Testis (tissue), 3 donors: ENCODE data around the gene CFB. TPM values are rescaled to one million over a fixed set of nuclear protein-coding genes. Genes with fewer than 3 reads are reported as not detected.

Experiments
- DNase-seq: peaks from one replicate; pipeline ENCODE4 v3.0.0-alpha.2; 2019
- H3K27ac ChIP-seq, 2 donors: fragments of 200-600 bp; sonication (generic); one replicate each; pipeline ENCODE4 v1.5.1; 2019
- H3K27me3 ChIP-seq: fragments of 200-600 bp; sonication (generic); one replicate; pipeline ENCODE4 v1.5.1; 2019
- H3K36me3 ChIP-seq: fragments of 200-600 bp; sonication (generic); one replicate; pipeline ENCODE4 v1.5.1; 2017; ENCODE audit warnings: low read depth; ENCODE audit errors: missing control alignments
- H3K4me1 ChIP-seq: fragments of 200-600 bp; sonication (generic); one replicate; pipeline ENCODE4 v1.5.1; 2019
- H3K4me3 ChIP-seq, 2 donors: fragments of 200-600 bp; sonication (generic); one replicate each; pipeline ENCODE4 v1.5.1; 2017 to 2019
- H3K9me3 ChIP-seq: fragments of 200-600 bp; sonication (generic); one replicate; pipeline ENCODE4 v1.5.1; 2017
- CTCF ChIP-seq, 3 experiments: fragments of 450-650 bp in 2 of 3; fragments of 200-600 bp in 1 of 3; sonication (generic) in 1 of 3; IDR thresholded peaks; one replicate each; pipeline ENCODE4 v1.5.1; 2016 to 2019; ENCODE audit warnings: antibody characterized with exemption in 3 of 3, mild to moderate bottlenecking in 2 of 3, moderate library complexity in 1 of 3
- POLR2A ChIP-seq: fragments of 450-650 bp; IDR thresholded peaks from one replicate; pipeline ENCODE4 v1.6.1; 2017; ENCODE audit warnings: antibody characterized with exemption, mild to moderate bottlenecking, moderate library complexity
- WGBS, 2 donors: methylation state at CpG; one replicate each; pipeline ENCODE4 v1.1.5; 2018; 5-methylcytosine and 5-hydroxymethylcytosine counted together
- intact Hi-C: fragments of 100-400 bp; cut with DNase I; formaldehyde crosslinking; loops from one replicate; pipeline ENCODE4 v1.15.1; 2023; ENCODE audit warnings: low total_unique reads
- polyA plus RNA-seq: library from polyadenylated mRNA; stranded (reverse); fragments of 350-450 nt; fragmentation: Illumina TruSeq; extraction: RNeasy Lipid Tissue Mini Kit (QIAGEN cat#74804); gene quantifications from one replicate; pipeline ENCODE4 v1.2.3, GENCODE V29; 2014; ENCODE audit warnings: low read depth, low replicate concordance; ENCODE audit not compliant: insufficient read depth
- total RNA-seq, 2 donors: library from RNA; depleted of rRNA; stranded (reverse); fragments of >200 nt; gene quantifications; one replicate each; pipeline ENCODE4 v1.2.3, GENCODE V29; 2016

CFB gene
- total and polyA plus RNA-seq, 3 donors from 2014 or later: 4.8 to 38.6 (median 5.8) TPM

- Histone ChIP-seq H3K9me3 (no peaks in the 10 kb centered on the region), H3K4me3 (no peak overlapping the region), H3K27me3 (no peaks in the 10 kb centered on the region), H3K27ac (peak overlapping the region in 1 of 2 donors; percentile 98), H3K36me3 (no peaks in the 10 kb centered on the region), H3K4me1 (peaks cover 19% of the 10 kb centered on the region)
- no peak for DNase-seq
- TF ChIP-seq CTCF (IDR thresholded peaks at IDR 0.05): no peak
- TF ChIP-seq POLR2A: no peak
- WGBS, 2 donors: 72 to 73% methylated on average over 17 of the region's 17 CpGs
- intact Hi-C loops: no loop called here
Measured at GRCh38 chr6:31969712-31970603, 24.1 kb downstream of the CFB start.

GRCh38 chr6:31970604-31971271, 24.8 kb downstream of the CFB start:
- Histone ChIP-seq H3K9me3 (no peaks in the 10 kb centered on the region), H3K4me3 (peak overlapping the region; percentile 77 to 82), H3K36me3 (no peaks in the 10 kb centered on the region), H3K27ac (peak overlapping the region; percentile 91 to 98), H3K27me3 (no peaks in the 10 kb centered on the region), H3K4me1 (peaks cover 19% of the 10 kb centered on the region)
- intact Hi-C loops: no loop called here
- WGBS, 2 donors: 34 to 65% methylated on average over 18 of the region's 18 CpGs
- TF ChIP-seq POLR2A (no peak), CTCF (IDR thresholded peaks at IDR 0.05) (no peak)
- no peak for DNase-seq

- no peaks in the 10 kb centered on the region for H3K9me3 ChIP-seq
- intact Hi-C loops: no loop called here
- 6 to 16% methylated on average over 23 to 29 of the region's 29 CpGs for WGBS, 2 donors
- no peak for DNase-seq
- H3K4me3 ChIP-seq: peak overlapping the region; percentile 77 to 82
- H3K27me3 ChIP-seq: no peaks in the 10 kb centered on the region
- H3K4me1 ChIP-seq: peaks cover 19% of the 10 kb centered on the region
- no peak for TF ChIP-seq POLR2A
- TF ChIP-seq CTCF (IDR thresholded peaks at IDR 0.05): no peak
- H3K36me3 ChIP-seq: no peaks in the 10 kb centered on the region
- peak overlapping the region; percentile 91 to 98 for H3K27ac ChIP-seq
Measured at GRCh38 chr6:31971279-31971992, 25.5 kb downstream of the CFB start.

- intact Hi-C loops: no loop called here
- WGBS, 2 donors: 0 to 1% methylated on average over 23 to 61 of the region's 62 CpGs
Measured at GRCh38 chr6:31971993-31972708, 26.3 kb downstream of the CFB start, which contains the start of gene DXO. Gene DXO, minus strand, starts transcription at chr6:31972138. Its CDS starts 463 bp downstream, at chr6:31971675.

More at GRCh38 chr6:31971993-31972708, 26.3 kb downstream of the CFB start, which contains the start of gene DXO:
- DNase-seq: peak; percentile 97
- H3K27ac ChIP-seq: peak within 1 kb of the TSS; percentile 91 to 98
- H3K4me3 ChIP-seq: peak within 1 kb of the TSS; percentile 77 to 82
- peak in 1 of 3 experiments; percentile 14 for TF ChIP-seq CTCF (IDR thresholded peaks at IDR 0.05)
- TF ChIP-seq POLR2A: no peak
- H3K36me3 ChIP-seq: no peaks in the 10 kb centered on the region
- H3K4me1 ChIP-seq: peaks cover 19% of the 10 kb centered on the region
- H3K27me3 ChIP-seq: no peaks in the 10 kb centered on the region
- no peaks in the 10 kb centered on the region for H3K9me3 ChIP-seq
